ENCODE measurements around the gene C16orf54. TPM values are rescaled to one million over a fixed set of nuclear protein-coding genes. Genes with fewer than 3 reads are reported as not detected.
"Not testable (repeated sequence)": the region's sequence is repeated elsewhere in the genome, so short reads cannot be mapped to it uniquely, and the experiment has no call there.

The C16orf54 gene
- total RNA-seq, 1 donor from 2014 or later: 21.3 TPM

- intact Hi-C loops (cut with micrococcal nuclease); H3K9me3 Mint-ChIP-seq; H3K27me3 Mint-ChIP-seq (ENCODE audit: insufficient read depth); H3K27ac Mint-ChIP-seq; H3K36me3 Mint-ChIP-seq (ENCODE audit: low read depth); H3K4me3 Mint-ChIP-seq; DNase-seq (ENCODE audit: low spot score): not testable (repeated sequence)
- peaks cover 21% of the 10 kb centered on the region for H3K4me1 Mint-ChIP-seq (ENCODE audit: low read depth)
Observed at GRCh38 chr16:29783094-29783953, 37.5 kb upstream of the C16orf54 start.

DNA sequence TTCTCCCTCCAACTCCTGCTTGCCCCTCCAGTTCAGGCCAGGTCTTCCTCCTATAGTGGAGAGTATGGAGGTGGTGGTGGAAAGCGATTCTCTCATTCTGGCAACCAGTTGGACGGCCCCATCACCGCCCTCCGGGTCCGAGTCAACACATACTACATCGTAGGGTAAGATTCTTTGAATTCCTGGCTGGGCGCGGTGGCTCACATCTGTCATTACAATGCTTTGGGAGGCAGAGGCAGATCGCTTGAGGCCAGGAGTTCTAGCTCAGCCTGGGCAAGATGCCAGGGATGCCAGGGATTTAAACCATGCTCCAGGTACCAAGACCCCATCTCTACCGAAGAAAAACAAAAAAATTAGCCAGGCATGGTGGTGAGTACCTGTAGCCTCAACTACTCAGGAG is 33.7 kb upstream of the C16orf54 start:
- no peak overlapping the region for H3K27ac Mint-ChIP-seq
- H3K27me3 Mint-ChIP-seq (ENCODE audit: insufficient read depth): peaks cover 13% of the 10 kb centered on the region
- H3K4me1 Mint-ChIP-seq (ENCODE audit: low read depth): peaks cover 10% of the 10 kb centered on the region
- intact Hi-C loops (cut with micrococcal nuclease): no loop called here
- H3K36me3 Mint-ChIP-seq (ENCODE audit: low read depth): peaks cover 1% of the 10 kb centered on the region
- H3K4me3 Mint-ChIP-seq: no peak overlapping the region
- DNase-seq (ENCODE audit: low spot score): no peak
- no peaks in the 10 kb centered on the region for H3K9me3 Mint-ChIP-seq

DNA sequence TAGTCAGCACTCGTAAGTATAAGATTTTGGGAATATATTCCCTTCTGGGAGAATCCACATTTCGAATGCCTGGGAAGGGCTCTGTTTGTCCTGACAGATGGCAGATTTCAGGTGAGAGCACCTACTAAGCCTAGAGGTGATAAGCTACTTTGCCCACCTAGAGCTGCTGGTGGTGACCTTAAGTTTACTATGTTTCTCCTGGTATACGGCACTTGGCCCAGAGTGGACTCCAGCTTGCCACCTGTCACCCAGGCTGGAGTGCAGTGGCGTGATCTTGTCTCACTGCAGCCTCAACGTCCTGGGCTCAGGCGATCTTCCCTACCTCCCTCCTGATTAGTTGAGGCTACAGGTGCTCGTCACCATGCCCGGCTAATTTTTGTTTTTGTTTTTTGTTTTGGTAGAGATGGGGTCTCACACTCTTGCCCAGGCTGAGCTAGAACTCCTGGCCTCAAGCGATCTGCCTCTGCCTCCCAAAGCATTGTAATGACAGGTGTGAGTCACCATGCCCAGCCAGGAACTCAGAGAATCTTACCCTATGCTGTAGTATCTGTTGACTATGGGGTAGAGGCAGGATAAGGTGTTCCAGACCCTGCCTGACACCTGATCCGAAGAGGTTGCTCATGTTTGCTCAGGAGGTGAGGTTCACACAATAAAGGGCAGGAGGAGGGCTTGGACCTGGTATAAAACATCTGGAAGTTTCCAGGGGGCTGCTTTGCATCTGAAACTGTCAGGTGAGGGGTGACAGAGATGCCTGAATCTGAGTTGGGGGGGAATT is 32.0 kb upstream of the C16orf54 start, which contains the start of gene ZG16:
TSS of gene ZG16 (plus strand) at position 681 of the 775 bp plus-strand sequence. CDS start 1,011 bp downstream, outside the sequence.
- intact Hi-C loops (cut with micrococcal nuclease): no loop called here
- H3K4me3 Mint-ChIP-seq: no peak within 1 kb of the TSS
- no peaks in the 10 kb centered on the region for H3K9me3 Mint-ChIP-seq
- peaks cover 1% of the 10 kb centered on the region for H3K36me3 Mint-ChIP-seq (ENCODE audit: low read depth)
- no peaks in the 10 kb centered on the region for H3K4me1 Mint-ChIP-seq (ENCODE audit: low read depth)
- H3K27me3 Mint-ChIP-seq (ENCODE audit: insufficient read depth): peaks cover 13% of the 10 kb centered on the region
- no peak within 1 kb of the TSS for H3K27ac Mint-ChIP-seq
- no peak for DNase-seq (ENCODE audit: low spot score)

- Mint-ChIP-seq H3K4me1 (ENCODE audit: low read depth) (no peaks in the 10 kb centered on the region), H3K9me3 (no peaks in the 10 kb centered on the region), H3K27me3 (ENCODE audit: insufficient read depth) (peaks cover 12% of the 10 kb centered on the region), H3K4me3 (no peak overlapping the region), H3K27ac (no peak overlapping the region), H3K36me3 (ENCODE audit: low read depth) (no peaks in the 10 kb centered on the region)
- DNase-seq (ENCODE audit: low spot score): no peak
- intact Hi-C loops (cut with micrococcal nuclease): no loop called here
Observed at GRCh38 chr16:29775742-29776408, 30.1 kb upstream of the C16orf54 start.

GRCh38 chr16:29774730-29775129 is 28.9 kb upstream of the C16orf54 start:
- H3K27ac Mint-ChIP-seq: no peak overlapping the region
- no peaks in the 10 kb centered on the region for H3K36me3 Mint-ChIP-seq (ENCODE audit: low read depth)
- peaks cover 9% of the 10 kb centered on the region for H3K27me3 Mint-ChIP-seq (ENCODE audit: insufficient read depth)
- H3K4me1 Mint-ChIP-seq (ENCODE audit: low read depth): no peaks in the 10 kb centered on the region
- DNase-seq (ENCODE audit: low spot score): no peak
- no peak overlapping the region for H3K4me3 Mint-ChIP-seq
- intact Hi-C loops (cut with micrococcal nuclease): no loop called here
- no peaks in the 10 kb centered on the region for H3K9me3 Mint-ChIP-seq

- H3K27me3 Mint-ChIP-seq (ENCODE audit: insufficient read depth); H3K27ac Mint-ChIP-seq; intact Hi-C loops (cut with micrococcal nuclease); H3K4me3 Mint-ChIP-seq; DNase-seq (ENCODE audit: low spot score); H3K36me3 Mint-ChIP-seq (ENCODE audit: low read depth); H3K9me3 Mint-ChIP-seq; H3K4me1 Mint-ChIP-seq (ENCODE audit: low read depth): not testable (repeated sequence)
Observed at GRCh38 chr16:29772330-29772729, 26.5 kb upstream of the C16orf54 start.

GRCh38 chr16:29770250-29770929 is 24.6 kb upstream of the C16orf54 start:
- intact Hi-C loops (cut with micrococcal nuclease): no loop called here
- Mint-ChIP-seq H3K27ac (no peak overlapping the region), H3K9me3 (no peaks in the 10 kb centered on the region), H3K36me3 (ENCODE audit: low read depth) (no peaks in the 10 kb centered on the region), H3K4me3 (no peak overlapping the region), H3K4me1 (ENCODE audit: low read depth) (no peaks in the 10 kb centered on the region), H3K27me3 (ENCODE audit: insufficient read depth) (peaks cover 8% of the 10 kb centered on the region)
- no peak for DNase-seq (ENCODE audit: low spot score)

- H3K27me3 Mint-ChIP-seq (ENCODE audit: insufficient read depth): peaks cover 7% of the 10 kb centered on the region
- no peak overlapping the region for H3K4me3 Mint-ChIP-seq
- intact Hi-C loops (cut with micrococcal nuclease): no loop called here
- no peak overlapping the region for H3K27ac Mint-ChIP-seq
- no peaks in the 10 kb centered on the region for H3K36me3 Mint-ChIP-seq (ENCODE audit: low read depth)
- no peak for DNase-seq (ENCODE audit: low spot score)
- no peaks in the 10 kb centered on the region for H3K4me1 Mint-ChIP-seq (ENCODE audit: low read depth)
- no peaks in the 10 kb centered on the region for H3K9me3 Mint-ChIP-seq
Observed at GRCh38 chr16:29769507-29769906, 23.7 kb upstream of the C16orf54 start.

GRCh38 chr16:29767062-29767461 is 21.3 kb upstream of the C16orf54 start:
- intact Hi-C loops (cut with micrococcal nuclease): no loop called here
- no peak for DNase-seq (ENCODE audit: low spot score)
- H3K4me3 Mint-ChIP-seq: no peak overlapping the region
- H3K27ac Mint-ChIP-seq: no peak overlapping the region
- no peaks in the 10 kb centered on the region for H3K4me1 Mint-ChIP-seq (ENCODE audit: low read depth)
- H3K27me3 Mint-ChIP-seq (ENCODE audit: insufficient read depth): peaks cover 13% of the 10 kb centered on the region
- H3K9me3 Mint-ChIP-seq: no peaks in the 10 kb centered on the region
- no peaks in the 10 kb centered on the region for H3K36me3 Mint-ChIP-seq (ENCODE audit: low read depth)

DNA sequence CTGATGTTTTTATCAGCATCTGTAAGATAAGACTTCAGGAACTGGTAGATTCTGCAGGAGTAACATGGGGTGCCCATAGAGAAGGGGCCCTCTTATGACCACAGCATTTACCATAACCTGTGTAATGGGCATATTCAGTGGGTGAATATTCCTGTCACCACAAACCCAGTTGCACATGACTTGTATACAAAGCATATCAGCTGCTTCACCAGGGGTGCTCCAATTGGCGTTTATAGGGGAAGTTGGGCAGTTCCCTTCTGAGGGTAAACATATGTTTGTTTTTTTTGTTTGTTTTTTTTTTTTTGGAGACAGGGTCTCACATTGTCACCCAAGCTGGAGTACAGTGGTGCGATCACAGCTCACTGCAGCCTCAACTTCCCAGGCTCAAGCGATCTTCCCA is 20.8 kb upstream of the C16orf54 start:
- H3K4me3 Mint-ChIP-seq: no peak overlapping the region
- no peak for DNase-seq (ENCODE audit: low spot score)
- no peaks in the 10 kb centered on the region for H3K36me3 Mint-ChIP-seq (ENCODE audit: low read depth)
- H3K27me3 Mint-ChIP-seq (ENCODE audit: insufficient read depth): peaks cover 15% of the 10 kb centered on the region
- no peaks in the 10 kb centered on the region for H3K4me1 Mint-ChIP-seq (ENCODE audit: low read depth)
- H3K9me3 Mint-ChIP-seq: no peaks in the 10 kb centered on the region
- H3K27ac Mint-ChIP-seq: no peak overlapping the region
- intact Hi-C loops (cut with micrococcal nuclease): no loop called here

GRCh38 chr16:29765167-29766032 is 19.6 kb upstream of the C16orf54 start:
- Mint-ChIP-seq H3K4me3 (no peak overlapping the region), H3K27me3 (ENCODE audit: insufficient read depth) (peaks cover 15% of the 10 kb centered on the region), H3K4me1 (ENCODE audit: low read depth) (no peaks in the 10 kb centered on the region), H3K9me3 (no peaks in the 10 kb centered on the region), H3K27ac (no peak overlapping the region), H3K36me3 (ENCODE audit: low read depth) (no peaks in the 10 kb centered on the region)
- no peak for DNase-seq (ENCODE audit: low spot score)
- intact Hi-C loops (cut with micrococcal nuclease): no loop called here

DNA sequence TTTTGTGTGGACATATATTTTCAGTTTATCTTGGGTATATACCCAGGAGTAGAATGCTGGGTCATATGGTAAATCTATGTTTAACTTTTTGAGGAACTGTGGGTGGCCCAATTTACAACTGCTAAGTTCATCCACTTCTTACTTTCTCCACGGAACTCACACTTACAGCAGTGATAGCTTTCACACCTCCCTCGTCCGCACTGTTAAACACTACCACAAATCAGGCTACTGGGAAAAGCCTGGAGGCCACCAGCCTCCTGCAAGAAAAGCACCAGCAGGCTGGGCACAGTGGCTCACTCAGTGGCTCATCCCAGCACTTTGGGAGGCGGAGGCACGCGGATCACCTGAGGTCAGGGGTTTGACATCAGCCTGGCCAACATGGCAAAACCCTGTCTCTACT is 17.5 kb upstream of the C16orf54 start:
- Mint-ChIP-seq H3K4me3 (no peak overlapping the region), H3K36me3 (ENCODE audit: low read depth) (no peaks in the 10 kb centered on the region), H3K27ac (no peak overlapping the region), H3K9me3 (no peaks in the 10 kb centered on the region), H3K4me1 (ENCODE audit: low read depth) (no peaks in the 10 kb centered on the region), H3K27me3 (ENCODE audit: insufficient read depth) (peaks cover 15% of the 10 kb centered on the region)
- intact Hi-C loops (cut with micrococcal nuclease): no loop called here
- DNase-seq (ENCODE audit: low spot score): no peak

All from activated T-helper 1 cell treated with anti-CD3 and anti-CD28 coated beads, Interleukin-12 subunit alpha, Interleukin-12 subunit beta, Interleukin-2, Interleukin-4 antibody, amounts not matched to agents 30 ng/mL and 10 ng/mL and 1 ng/mL, durations not matched to agents 14 hours and 24 hours and 36 hours (primary cell).